ENCODE measurements around the gene RNF187. TPM values are rescaled to one million over a fixed set of nuclear protein-coding genes. Genes with fewer than 3 reads are reported as not detected.

Gene RNF187
- total RNA-seq, 4 donors from 2014 or later: 12.9 to 33.7 (median 24.7) TPM

DNA sequence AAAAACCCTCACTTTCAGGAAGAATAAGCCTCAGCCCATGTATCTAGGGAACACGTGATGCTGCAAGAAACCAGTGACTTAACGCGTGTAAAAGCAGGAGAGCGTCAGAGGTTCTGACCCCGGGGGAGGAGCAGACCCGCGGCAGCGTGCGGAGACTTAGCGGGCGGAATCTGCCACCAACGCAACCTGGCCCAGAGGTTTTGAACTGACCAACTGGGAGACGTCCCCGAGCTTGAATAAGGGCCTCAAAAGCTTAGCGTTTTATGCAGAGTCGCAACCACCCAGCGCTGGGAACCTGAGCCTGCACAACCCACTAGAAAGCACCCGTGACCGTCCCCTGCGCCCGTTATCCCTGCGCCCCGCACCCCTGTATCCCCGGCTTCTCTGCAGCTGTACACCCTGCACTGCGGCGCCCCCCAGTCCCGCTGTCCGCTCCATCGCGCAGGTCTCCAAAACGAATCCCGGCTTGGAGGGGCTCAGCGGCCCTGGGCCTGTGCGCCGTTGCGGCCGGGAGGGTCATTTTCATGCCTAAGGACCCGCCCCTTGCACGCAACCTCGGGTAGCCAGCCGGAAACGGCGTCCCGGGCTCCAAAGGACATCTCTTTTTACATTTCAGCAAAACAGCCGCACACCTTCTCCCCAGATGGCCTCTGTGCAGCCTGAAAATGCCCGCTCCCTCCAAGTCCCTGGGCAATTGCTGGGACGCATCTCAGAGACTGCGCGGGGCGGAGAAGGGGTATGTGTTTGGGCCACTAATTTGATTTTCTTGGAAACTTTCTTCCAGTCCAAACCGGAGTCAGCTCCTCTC is 41.1 kb upstream of the RNF187 start:
- TF ChIP-seq, protein P1, sequence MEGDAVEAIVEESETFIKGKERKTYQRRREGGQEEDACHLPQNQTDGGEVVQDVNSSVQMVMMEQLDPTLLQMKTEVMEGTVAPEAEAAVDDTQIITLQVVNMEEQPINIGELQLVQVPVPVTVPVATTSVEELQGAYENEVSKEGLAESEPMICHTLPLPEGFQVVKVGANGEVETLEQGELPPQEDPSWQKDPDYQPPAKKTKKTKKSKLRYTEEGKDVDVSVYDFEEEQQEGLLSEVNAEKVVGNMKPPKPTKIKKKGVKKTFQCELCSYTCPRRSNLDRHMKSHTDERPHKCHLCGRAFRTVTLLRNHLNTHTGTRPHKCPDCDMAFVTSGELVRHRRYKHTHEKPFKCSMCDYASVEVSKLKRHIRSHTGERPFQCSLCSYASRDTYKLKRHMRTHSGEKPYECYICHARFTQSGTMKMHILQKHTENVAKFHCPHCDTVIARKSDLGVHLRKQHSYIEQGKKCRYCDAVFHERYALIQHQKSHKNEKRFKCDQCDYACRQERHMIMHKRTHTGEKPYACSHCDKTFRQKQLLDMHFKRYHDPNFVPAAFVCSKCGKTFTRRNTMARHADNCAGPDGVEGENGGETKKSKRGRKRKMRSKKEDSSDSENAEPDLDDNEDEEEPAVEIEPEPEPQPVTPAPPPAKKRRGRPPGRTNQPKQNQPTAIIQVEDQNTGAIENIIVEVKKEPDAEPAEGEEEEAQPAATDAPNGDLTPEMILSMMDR (IDR thresholded peaks at IDR 0.05; ENCODE audit: low read depth): no peak

DNA sequence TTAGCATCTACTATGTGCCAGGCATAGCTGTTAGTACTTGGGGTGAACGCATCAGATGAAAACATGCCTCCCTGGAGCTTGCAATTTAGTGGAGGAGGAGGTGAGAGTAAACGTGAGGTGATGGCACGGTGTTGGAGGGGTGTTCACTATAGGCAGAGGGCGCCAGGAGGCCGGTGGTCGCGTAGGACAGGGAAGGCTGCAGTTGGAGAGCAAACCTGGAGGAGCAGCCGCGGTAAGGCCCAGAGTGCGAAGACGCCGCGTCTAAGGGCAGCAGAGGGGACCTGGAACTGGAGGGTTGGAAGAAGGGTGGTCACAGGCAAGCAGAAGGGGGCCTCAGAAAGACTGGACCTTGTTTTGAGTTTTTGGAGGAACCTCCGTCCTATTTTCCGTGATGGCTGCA is 40.3 kb upstream of the RNF187 start:
- TF ChIP-seq, protein P1 (IDR thresholded peaks at IDR 0.05; ENCODE audit: low read depth): no peak

DNA sequence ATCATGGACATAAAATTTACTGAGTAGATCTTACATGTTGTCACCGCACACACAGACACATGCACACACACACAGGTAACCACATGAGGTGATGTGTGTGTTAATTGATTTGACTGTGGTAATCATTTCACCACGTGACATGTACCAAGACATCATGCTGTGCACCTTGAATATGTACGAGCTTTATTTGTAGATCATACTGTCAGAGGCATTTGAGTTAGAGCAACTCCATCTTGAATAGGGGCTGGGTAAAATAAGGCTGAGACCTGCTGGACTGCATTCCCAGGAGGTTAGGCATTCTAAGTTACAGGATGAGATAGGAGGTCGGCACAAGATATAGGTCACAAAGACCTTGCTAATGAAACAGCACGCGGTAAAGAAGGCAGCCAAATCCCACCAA is 38.8 kb upstream of the RNF187 start:
- TF ChIP-seq, protein P1 (IDR thresholded peaks at IDR 0.05; ENCODE audit: low read depth): no peak

DNA sequence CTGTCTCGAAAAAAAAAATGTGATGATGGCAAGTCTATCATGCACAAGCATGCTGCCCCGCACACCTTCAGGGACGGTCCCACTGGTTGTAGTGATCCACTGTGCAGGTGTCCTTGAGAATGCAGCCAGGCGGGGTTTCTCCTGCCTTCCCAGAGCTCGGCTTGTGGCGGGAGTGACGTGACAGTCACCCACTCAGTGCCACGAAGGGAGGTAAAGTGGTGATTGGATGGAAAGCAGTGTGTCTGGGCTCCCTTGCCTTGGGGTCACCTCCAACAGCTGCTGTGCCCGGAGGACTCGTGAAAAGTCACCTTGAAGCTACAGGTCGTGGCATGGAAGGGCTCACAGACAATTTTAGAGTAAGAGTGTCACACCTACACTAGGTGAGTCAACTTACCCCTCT is 37.0 kb upstream of the RNF187 start:
- TF ChIP-seq, protein P1 (IDR thresholded peaks at IDR 0.05; ENCODE audit: low read depth): no peak

DNA sequence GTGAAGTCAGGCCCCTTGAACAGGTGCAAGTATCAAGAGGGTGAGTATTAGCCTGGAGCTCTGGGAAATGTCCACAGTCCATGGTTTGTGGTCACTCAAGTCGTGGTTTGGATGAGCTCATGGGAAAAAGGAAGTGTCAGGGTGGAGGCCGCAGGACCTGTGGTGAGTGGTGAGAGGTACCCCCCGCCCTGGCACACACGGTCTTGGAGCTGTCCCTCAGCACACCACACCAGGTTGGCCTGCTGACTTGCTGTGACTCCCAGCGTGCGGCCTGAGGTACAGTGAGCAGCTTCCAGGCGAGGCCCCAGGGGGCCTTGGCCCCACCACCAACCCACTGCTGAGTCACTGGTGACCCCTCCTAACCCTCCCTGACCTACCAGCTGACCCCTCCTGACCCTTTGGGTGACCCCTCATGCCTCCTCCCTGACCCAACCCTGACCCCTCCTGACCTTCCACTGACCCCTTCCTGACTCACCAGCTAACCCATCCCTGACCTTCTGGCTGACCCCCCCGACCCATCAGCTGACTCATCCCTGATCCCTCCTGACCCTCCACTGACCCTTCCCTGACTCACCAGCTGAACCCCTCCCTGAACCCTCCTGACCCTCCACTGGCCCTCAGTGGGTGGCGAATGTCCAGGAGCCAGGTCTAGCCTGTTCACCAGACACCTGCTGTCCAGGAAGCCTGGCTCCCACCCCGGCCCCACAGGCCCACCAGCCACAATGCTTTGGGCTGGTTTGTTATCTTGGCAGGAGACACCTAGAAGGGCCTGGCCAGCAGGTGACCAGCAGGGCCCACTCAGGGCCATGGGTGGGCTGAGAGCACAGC is 34.8 kb upstream of the RNF187 start:
- TF ChIP-seq, protein P1 (IDR thresholded peaks at IDR 0.05; ENCODE audit: low read depth): no peak

DNA sequence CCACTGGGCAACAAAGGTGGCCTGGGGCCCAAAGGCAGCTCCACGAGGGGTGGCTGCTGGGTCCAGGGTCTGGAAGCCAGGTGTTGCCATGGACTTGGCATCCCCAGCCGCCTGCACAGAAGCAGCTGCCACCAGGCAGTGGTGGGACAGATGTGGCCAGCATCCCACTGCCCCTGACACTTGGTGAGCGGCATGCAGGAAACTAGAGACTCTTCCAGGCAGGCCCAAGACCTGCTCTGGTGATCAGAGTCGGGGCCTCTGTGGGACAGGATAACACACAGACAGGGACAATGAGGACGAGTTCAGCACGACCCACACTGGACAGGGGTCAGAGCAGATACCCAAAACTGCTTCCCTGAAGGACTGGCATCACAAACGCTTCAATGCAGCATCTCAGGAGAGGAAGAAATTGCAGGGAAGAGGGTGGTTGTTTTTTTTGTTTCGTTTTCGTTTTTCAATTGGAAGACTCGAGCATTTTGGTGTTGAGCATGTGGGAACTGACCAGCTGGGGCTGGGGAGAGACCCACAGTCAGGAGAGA is 34.1 kb upstream of the RNF187 start:
- TF ChIP-seq, protein P1 (IDR thresholded peaks at IDR 0.05; ENCODE audit: low read depth): no peak

DNA sequence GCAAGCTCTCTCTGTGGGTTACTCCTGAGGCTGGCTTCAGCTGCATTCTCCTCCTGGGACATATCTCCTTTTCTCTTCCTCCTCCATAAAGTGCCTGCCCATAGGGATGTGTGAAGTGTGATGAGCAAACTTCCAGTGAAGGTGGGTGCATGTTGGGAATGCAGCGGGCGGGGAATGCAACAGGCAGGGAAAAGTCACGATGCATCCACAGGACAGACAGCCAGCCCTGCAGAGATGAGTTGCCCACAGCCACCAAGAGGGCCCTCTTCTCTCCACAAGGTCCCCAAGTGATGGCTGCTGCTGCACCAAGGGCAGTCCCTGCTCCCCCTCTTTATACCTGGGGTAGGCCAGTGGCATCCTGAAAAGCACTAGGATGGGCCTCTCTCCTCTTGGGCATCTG is 33.6 kb upstream of the RNF187 start:
- TF ChIP-seq, protein P1 (IDR thresholded peaks at IDR 0.05; ENCODE audit: low read depth): no peak
